ENCODE results near the gene NBPF12.
"Not testable (repeated sequence)": the region's sequence is repeated elsewhere in the genome, so short reads cannot be mapped to it uniquely, and the experiment has no call there.

NBPF12 gene

DNA sequence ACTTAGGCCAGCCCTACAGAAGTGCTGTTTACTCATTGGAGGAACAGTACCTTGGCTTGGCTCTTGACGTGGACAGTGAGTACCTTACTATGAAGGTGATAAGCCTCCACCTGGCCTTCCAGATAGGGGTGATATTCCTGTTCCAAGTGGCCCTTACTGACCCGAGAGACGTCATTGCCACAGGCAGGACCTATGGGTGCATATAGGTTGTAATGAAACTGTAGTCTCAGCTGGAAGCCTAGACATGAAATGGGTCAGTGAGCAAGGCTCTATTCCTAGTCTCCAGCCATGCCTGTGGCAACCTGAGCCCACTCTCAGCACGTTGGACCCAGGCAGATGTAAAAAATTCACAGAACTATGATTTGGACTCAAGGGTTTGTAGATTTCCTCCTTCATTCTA lies 48.3 kb downstream of the NBPF12 start:
- not testable (repeated sequence) for DNase-seq (ENCODE audit: low read depth)

DNA sequence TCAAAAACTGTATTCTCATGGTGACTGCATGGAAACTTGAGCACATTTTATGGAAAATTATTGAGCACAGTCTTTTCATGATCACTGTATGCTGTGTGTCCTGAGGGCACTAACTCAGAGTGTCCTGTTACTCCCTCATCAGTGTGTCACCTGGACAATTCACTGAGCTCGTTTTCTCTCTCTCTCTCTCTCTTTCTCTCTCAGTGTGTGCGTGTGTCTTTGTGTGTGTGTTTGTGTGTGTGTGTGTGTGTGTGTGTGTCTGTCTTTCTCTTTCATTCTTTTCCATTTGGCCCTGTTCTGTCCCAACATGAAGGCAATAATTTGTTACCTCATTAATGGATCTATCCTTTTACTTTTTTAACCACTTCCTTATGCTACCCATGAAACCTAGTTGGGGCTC lies 49.4 kb downstream of the NBPF12 start:
- DNase-seq (ENCODE audit: low read depth) = not testable (repeated sequence)

DNA sequence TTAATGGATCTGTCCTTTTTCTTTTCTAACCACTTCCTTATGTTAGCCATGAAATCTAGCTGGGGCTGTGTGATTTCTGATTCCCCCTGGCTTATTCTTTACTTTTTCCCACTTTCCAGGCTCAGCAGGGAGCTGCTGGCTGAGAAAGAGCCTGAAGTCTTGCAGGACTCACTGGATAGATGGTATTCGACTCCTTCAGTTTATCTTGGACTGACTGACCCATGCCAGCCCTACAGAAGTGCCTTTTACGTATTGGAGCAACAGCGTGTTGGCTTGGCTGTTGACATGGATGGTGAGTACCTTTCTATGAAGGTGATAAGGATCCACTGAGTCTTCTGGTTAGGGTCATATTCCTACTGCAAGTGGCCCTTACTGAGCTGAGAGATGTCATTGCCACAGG lies 51.3 kb downstream of the NBPF12 start:
- DNase-seq (ENCODE audit: low read depth) = not testable (repeated sequence)

DNA sequence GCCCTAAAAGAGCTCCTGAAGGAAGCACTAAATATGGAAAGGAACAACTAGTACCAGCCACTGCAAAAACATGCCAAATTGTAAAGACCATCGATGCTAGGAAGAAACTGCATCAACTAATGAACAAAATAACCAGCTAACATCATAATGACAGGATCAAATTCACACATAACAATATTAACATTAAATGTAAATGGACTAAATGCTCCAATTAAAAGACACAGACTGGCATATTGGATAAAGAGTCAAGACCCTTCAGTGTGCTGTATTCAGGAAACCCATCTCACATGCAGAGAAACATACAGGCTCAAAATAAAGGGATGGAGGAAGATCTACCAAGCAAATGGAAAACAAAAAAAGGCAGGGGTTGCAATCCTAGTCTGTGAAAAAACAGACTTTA lies 70.4 kb downstream of the NBPF12 start:
- DNase-seq (ENCODE audit: low read depth) = not testable (repeated sequence)

DNA sequence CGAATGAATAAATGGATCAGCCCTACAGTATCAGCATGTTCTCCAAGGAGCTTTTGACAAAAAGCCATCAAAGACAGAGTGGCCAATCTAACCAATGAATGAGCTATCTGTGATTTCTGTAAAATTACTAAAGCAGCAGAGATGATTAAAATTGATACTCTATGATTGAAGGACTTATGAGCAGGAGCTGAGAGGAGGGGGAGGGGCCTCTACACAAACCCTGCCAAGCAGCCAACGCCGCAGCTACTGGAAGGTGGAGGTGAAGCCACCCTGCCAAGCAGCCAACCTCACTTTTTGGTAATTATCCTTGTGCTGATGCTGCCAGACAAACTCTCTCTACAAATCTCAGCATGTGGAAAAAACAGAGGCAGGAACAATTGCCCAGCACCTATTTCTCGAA lies 88.9 kb downstream of the NBPF12 start:
- not testable (repeated sequence) for DNase-seq (ENCODE audit: low read depth)

DNA sequence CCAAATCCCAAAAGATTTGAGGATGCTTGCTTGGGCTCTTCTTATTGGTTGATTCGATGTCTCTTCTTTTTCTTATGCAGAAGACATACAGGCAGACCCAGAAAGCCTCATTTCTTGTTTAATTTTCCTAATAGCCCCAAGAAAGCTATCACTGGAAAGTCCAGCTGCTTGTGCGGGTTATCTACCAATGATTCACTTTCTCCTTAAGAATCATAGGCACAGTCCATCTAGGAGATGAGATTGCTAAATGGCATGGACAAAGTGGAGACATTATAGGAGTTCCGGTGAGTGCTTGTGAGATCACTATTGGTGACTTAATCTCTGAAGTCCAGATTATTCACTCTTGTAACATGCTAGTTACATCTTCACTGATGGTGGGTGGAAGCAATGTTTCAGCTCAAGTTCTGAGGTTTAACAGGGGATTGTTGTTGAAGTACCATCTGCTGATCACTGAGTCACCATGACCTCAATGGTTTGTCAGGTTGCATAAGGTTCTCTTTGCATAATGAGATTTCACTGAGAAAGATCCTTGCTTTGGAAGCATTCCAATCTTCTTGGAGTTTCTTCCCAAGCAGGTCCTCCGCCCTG lies 92.0 kb downstream of the NBPF12 start:
- DNase-seq (ENCODE audit: low read depth) = not testable (repeated sequence)

DNA sequence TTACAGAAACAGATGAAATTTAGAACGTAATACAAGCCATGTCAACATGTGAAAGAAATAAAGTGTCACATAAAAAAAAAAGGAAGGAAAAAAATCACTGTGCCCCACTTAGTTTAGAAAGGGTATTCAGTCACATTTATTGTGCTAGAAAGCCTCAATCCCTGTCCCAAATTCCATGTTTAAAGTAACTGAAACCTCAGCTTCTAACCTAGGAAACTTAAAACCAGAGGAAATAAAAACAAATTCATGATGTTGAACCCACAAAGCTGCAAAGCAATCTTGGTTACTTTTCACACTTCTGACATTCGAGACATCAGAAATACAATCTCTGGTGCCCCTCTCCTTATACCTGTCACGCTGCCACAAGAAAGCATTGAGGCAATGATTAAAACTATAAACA lies 101.8 kb downstream of the NBPF12 start:
- DNase-seq (ENCODE audit: low read depth) = no peak

DNA sequence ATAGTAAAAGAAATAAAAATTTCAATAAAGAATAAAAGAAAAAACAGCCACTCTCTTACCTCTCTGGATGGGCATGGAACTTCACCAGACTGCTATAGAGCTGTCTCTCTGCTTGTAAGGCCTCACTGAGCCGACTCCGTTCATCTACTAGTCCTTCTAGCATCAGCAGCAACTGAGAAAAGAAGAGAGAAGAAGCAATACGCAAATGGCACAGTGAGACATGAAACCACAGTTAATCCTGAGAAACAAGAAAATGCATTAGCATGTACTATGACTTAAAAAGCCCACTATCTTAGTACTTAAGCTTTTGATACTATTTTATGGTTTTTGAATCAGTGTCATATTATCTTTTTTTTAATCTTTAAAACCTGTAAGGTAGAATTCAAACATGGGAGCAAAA lies 104.8 kb downstream of the NBPF12 start:
- not testable (repeated sequence) for DNase-seq (ENCODE audit: low read depth)

DNA sequence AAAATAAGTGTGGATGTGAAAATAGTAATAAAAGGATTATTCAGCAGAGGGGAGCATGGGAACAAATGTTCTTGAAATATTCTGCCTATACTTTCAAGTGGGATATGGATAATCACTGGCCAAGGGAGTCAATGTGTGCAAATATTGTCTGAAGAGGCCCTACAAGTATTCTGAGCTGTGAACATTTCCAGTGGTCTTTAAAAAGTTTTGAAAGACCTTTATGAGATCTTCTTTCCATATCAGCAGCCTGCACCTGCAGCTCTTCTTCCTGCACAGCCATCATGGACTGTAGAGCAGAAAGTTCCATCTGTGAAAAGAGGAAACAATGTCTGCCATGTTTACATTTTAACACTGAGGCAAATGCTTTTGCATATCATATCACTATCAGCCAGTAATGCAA lies 106.4 kb downstream of the NBPF12 start:
- DNase-seq (ENCODE audit: low read depth) = not testable (repeated sequence)

Data from T-helper 22 cell (primary cell).